Keratinocyte (primary cell): Measurements from ENCODE around the gene PAAF1. TPM values are rescaled to one million over a fixed set of nuclear protein-coding genes. Genes with fewer than 3 reads are reported as not detected.

ENCODE experiments used
- DNase-seq: peaks from one replicate; pipeline ENCODE4 v3.0.0-alpha.2; 2011; ENCODE audit warnings: low read depth, missing footprints, low spot score
- FAIRE-seq: peaks from 2 replicates; lab custom pipeline; 2011; peaks lifted over from hg19 to GRCh38; lab: Jason Lieb, UNC
- H2AFZ ChIP-seq: 2 replicates; pipeline ENCODE4 v1.6.0; 2012; ENCODE audit warnings: low read length, control low read depth, inconsistent platforms; ENCODE audit not compliant: control insufficient read depth
- H3K27ac ChIP-seq: 2 replicates; pipeline ENCODE4 v1.5.1; 2011; ENCODE audit warnings: low read length; ENCODE audit not compliant: control insufficient read depth, insufficient read depth
- H3K27me3 ChIP-seq: 3 replicates; pipeline ENCODE4 v1.6.0; 2011; ENCODE audit warnings: low read length; ENCODE audit not compliant: control insufficient read depth, insufficient read depth; ENCODE audit errors: extremely low read depth
- H3K36me3 ChIP-seq, 2 experiments: 2 replicates in 1 of 2; 3 replicates in 1 of 2; pipeline ENCODE4 v1.5.1; 2011; ENCODE audit warnings: low read length in 2 of 2, mild to moderate bottlenecking in 1 of 2; ENCODE audit not compliant: control insufficient read depth in 2 of 2, insufficient read depth in 2 of 2; ENCODE audit errors: extremely low read depth in 1 of 2
- H3K4me1 ChIP-seq: 3 replicates; pipeline ENCODE4 v1.5.1; 2011; ENCODE audit warnings: low read length; ENCODE audit not compliant: control insufficient read depth, insufficient read depth; ENCODE audit errors: extremely low read depth
- H3K4me2 ChIP-seq: 3 replicates; pipeline ENCODE4 v1.6.0; 2011; ENCODE audit warnings: low read depth, low read length; ENCODE audit not compliant: control insufficient read depth, insufficient read depth; ENCODE audit errors: extremely low read depth
- H3K4me3 ChIP-seq, 3 experiments: fragments of 200-600 bp in 1 of 3; sonication (generic) in 1 of 3; 2 replicates in 2 of 3; 3 replicates in 1 of 3; pipeline ENCODE4 v1.5.1; 2011 to 2016; ENCODE audit warnings: low read length in 3 of 3, mild to moderate bottlenecking in 3 of 3, control low read depth in 2 of 3, inconsistent platforms in 1 of 3, low read depth in 1 of 3, mixed read lengths in 1 of 3, mixed run types in 1 of 3, moderate library complexity in 1 of 3; ENCODE audit not compliant: control insufficient read depth in 2 of 3, insufficient read depth in 2 of 3; ENCODE audit errors: extremely low read depth in 1 of 3
- H3K79me2 ChIP-seq: 2 replicates; pipeline ENCODE4 v1.6.0; 2012; ENCODE audit warnings: low read length; ENCODE audit not compliant: control insufficient read depth, insufficient read depth
- H3K9ac ChIP-seq: 3 replicates; pipeline ENCODE4 v1.6.0; 2011; ENCODE audit warnings: low read length; ENCODE audit not compliant: control insufficient read depth, insufficient read depth; ENCODE audit errors: extremely low read depth
- H3K9me1 ChIP-seq: 3 replicates; pipeline ENCODE4 v1.6.0; 2011; ENCODE audit warnings: low read length; ENCODE audit not compliant: control insufficient read depth, insufficient read depth; ENCODE audit errors: extremely low read depth
- H3K9me3 ChIP-seq: 2 replicates; pipeline ENCODE4 v1.5.1; 2012; ENCODE audit warnings: low read depth, low read length; ENCODE audit not compliant: control insufficient read depth
- H4K20me1 ChIP-seq: 3 replicates; pipeline ENCODE4 v1.6.0; 2011; ENCODE audit warnings: low read length; ENCODE audit not compliant: control insufficient read depth, insufficient read depth; ENCODE audit errors: extremely low read depth
- EZH2 ChIP-seq: IDR thresholded peaks from one replicate; pipeline ENCODE4 v1.6.1; 2012; ENCODE audit warnings: inconsistent platforms, mild to moderate bottlenecking, low read length, moderate library complexity
- dilution Hi-C: fragments of 300-500 bp; cut with MboI; formaldehyde crosslinking; loops from one replicate; pipeline ENCODE4 v1.7.0; 2020; ENCODE audit warnings: low sequenced_read_pairs; ENCODE audit not compliant: extremely low pct_ligation_motif_present
- polyA plus RNA-seq, 5 experiments: library from polyadenylated mRNA; depleted of rRNA in 3 of 5; stranded (reverse) in 3 of 5; stranded (forward) in 1 of 5; unstranded in 1 of 5; fragments of >200 nt; gene quantifications; 1 replicate in 1 of 5; 2 replicates in 3 of 5; 3 replicates in 1 of 5; pipeline versions ENCODE4 v1.2.1 to v1.2.3, GENCODE V29; 2011 to 2012; ENCODE audit warnings: missing spikeins in 2 of 5, low read depth in 1 of 5, low replicate concordance in 1 of 5
- TF ChIP-seq, protein P1 (sequence below), 3 experiments: IDR thresholded peaks in 1 of 3; conservative IDR thresholded peaks in 1 of 3; optimal IDR thresholded peaks in 1 of 3; 2 replicates in 2 of 3; 3 replicates in 1 of 3; pipeline versions ENCODE3 to v1.5.1; 2011; ENCODE audit warnings: low read length in 3 of 3, mild to moderate bottlenecking in 3 of 3, moderate library complexity in 2 of 3, control low read depth in 1 of 3, inconsistent platforms in 1 of 3; ENCODE audit not compliant: insufficient read depth in 2 of 3; ENCODE audit errors: extremely low read depth in 1 of 3

The PAAF1 gene
- polyA plus RNA-seq, 1 donor (not counting 4 experiments of a cell fraction or from before 2014, with no cell fraction given) = 19.1 TPM

DNA sequence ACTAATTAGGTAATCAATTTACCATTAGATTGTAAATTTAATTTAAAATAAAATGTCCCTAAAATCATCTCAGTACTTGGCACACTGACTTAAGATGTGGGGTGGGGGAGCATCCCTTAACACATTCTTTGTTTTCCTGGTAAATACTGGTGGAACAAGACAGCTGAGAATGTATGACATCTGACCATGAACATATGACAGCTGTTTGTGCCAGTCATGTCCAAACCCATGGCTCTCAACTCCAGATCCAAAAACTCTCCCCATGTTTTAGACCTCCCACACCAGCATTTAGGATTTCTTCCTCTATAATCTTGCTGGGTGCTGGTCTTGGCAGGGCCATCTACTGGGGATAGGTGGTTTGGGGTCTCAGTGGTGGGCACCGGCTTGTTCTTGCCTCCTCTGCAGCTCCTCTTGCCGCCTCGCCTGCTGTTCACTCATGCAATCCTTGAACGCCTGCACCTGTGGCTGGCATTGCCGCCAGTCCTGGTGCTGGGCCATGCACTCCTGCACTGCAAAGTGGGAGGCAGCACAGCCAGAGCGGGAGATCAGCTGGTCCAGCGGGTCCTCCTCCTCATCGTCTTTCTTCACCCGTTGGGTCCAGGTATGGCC is 3.9 kb upstream of the PAAF1 start:
- no peak for TF ChIP-seq EZH2
- TF ChIP-seq, protein P1, sequence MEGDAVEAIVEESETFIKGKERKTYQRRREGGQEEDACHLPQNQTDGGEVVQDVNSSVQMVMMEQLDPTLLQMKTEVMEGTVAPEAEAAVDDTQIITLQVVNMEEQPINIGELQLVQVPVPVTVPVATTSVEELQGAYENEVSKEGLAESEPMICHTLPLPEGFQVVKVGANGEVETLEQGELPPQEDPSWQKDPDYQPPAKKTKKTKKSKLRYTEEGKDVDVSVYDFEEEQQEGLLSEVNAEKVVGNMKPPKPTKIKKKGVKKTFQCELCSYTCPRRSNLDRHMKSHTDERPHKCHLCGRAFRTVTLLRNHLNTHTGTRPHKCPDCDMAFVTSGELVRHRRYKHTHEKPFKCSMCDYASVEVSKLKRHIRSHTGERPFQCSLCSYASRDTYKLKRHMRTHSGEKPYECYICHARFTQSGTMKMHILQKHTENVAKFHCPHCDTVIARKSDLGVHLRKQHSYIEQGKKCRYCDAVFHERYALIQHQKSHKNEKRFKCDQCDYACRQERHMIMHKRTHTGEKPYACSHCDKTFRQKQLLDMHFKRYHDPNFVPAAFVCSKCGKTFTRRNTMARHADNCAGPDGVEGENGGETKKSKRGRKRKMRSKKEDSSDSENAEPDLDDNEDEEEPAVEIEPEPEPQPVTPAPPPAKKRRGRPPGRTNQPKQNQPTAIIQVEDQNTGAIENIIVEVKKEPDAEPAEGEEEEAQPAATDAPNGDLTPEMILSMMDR (optimal IDR thresholded peaks at IDR 0.05 in 1 of 3, IDR thresholded peaks at IDR 0.05 in 1 of 3, conservative IDR thresholded peaks at IDR 0.05 in 1 of 3; ENCODE audit: extremely low read depth in 1 of 3, insufficient read depth in 2 of 3, low read length in 3 of 3) = no peak
- no peaks in the 10 kb centered on the region for H3K9me1 ChIP-seq
- H2AFZ ChIP-seq = no peak overlapping the region
- H3K27me3 ChIP-seq = no peaks in the 10 kb centered on the region
- DNase-seq (no peak), FAIRE-seq (no peak)
- H4K20me1 ChIP-seq = no peaks in the 10 kb centered on the region
- H3K4me3 ChIP-seq = no peak overlapping the region
- H3K9me3 ChIP-seq = no peaks in the 10 kb centered on the region
- H3K4me2 ChIP-seq = no peak overlapping the region
- H3K36me3 ChIP-seq = peaks cover 4 to 23% of the 10 kb centered on the region in 2 experiments
- peaks cover 34% of the 10 kb centered on the region for H3K79me2 ChIP-seq
- H3K9ac ChIP-seq = no peak overlapping the region
- peaks cover 14% of the 10 kb centered on the region for H3K4me1 ChIP-seq
- dilution Hi-C loops = no loop called here
- no peak overlapping the region for H3K27ac ChIP-seq

DNA sequence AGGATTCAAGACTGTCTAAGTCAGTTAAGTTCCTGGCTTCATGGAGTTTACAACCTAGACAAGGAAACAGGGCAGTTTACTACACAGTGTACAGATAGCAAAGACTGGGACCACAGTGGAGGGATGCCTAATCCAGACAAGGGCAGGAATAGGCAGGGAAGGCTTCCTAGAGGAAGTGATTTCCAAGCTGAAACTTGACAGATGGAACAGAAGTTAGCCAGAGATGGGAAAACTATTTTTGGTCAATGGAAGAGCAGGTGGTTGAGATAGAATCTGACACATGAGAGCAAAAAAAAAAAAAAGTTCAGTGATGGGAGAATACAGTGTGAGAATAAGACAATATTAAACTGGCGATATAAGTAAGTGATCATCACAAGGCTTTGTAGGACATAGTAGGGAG is 1.4 kb upstream of the PAAF1 start:
- Histone ChIP-seq H3K36me3 (peaks cover 4 to 23% of the 10 kb centered on the region in 2 experiments), H4K20me1 (no peaks in the 10 kb centered on the region), H3K4me2 (peak overlapping the region; percentile 79), H3K79me2 (peaks cover 36% of the 10 kb centered on the region), H3K4me1 (peaks cover 15% of the 10 kb centered on the region), H3K4me3 (peak overlapping the region; percentile 67 to 100 (median 99)), H2AFZ (no peak overlapping the region), H3K9ac (peak overlapping the region; percentile 99), H3K9me3 (no peaks in the 10 kb centered on the region), H3K9me1 (no peaks in the 10 kb centered on the region), H3K27ac (peak overlapping the region; percentile 97), H3K27me3 (no peaks in the 10 kb centered on the region)
- FAIRE-seq = no peak
- DNase-seq = no peak
- TF ChIP-seq, protein P1 (optimal IDR thresholded peaks at IDR 0.05 in 1 of 3, IDR thresholded peaks at IDR 0.05 in 1 of 3, conservative IDR thresholded peaks at IDR 0.05 in 1 of 3; ENCODE audit: extremely low read depth in 1 of 3, insufficient read depth in 2 of 3, low read length in 3 of 3) = no peak
- TF ChIP-seq EZH2 = no peak
- dilution Hi-C loops = no loop called here
